A673 (cell line): ENCODE data around the gene ZNF205. TPM values are rescaled to one million over a fixed set of nuclear protein-coding genes. Genes with fewer than 3 reads are reported as not detected.
"Not testable (repeated sequence)": the region's sequence is repeated elsewhere in the genome, so short reads cannot be mapped to it uniquely, and the experiment has no call there.

Source experiments
- BruUV-seq: library from RNA; stranded (reverse); fragments of 400-500 nt; replicated peaks from 2 replicates; lab custom pipeline; 2021; lab: Mats Ljungman, UMichigan
- CTCF ChIA-PET: fragments of 300-600 bp; sonication (Branson Sonifier 250); formaldehyde crosslinking; loops from one replicate; lab custom pipeline; 2022; ENCODE audit warnings: antibody characterized with exemption; lab: Charles Lee
- POLR2A ChIA-PET: fragments of 300-600 bp; sonication (Branson Sonifier 250); formaldehyde crosslinking; loops from one replicate; lab custom pipeline; 2022; ENCODE audit warnings: antibody characterized with exemption; ENCODE audit not compliant: low non-redundant PET; lab: Charles Lee
- DNase-seq: peaks from one replicate; pipeline ENCODE4 v3.0.0-alpha.2; 2015; ENCODE audit warnings: low spot score
- H3K27ac ChIP-seq: fragments of 200-600 bp; sonication (generic); 2 replicates; pipeline ENCODE4 v1.5.1; 2016; ENCODE audit warnings: mixed run types, low read depth, mild to moderate bottlenecking, mixed read lengths, antibody characterized with exemption, low read length; ENCODE audit not compliant: poor library complexity, severe bottlenecking
- H3K27me3 ChIP-seq: fragments of 200-600 bp; sonication (generic); replicated peaks from 2 replicates; pipeline ENCODE4 v1.6.1; 2017; ENCODE audit warnings: mixed run types, low read depth, mild to moderate bottlenecking, mixed read lengths, antibody characterized with exemption, low read length; ENCODE audit not compliant: insufficient read depth, poor library complexity
- H3K36me3 ChIP-seq: fragments of 200-600 bp; sonication (generic); 2 replicates; pipeline ENCODE4 v1.6.1; 2016; ENCODE audit warnings: mixed run types, mild to moderate bottlenecking, mixed read lengths, antibody characterized with exemption, low read length; ENCODE audit not compliant: insufficient read depth, poor library complexity, severe bottlenecking
- H3K4me1 ChIP-seq: fragments of 200-600 bp; sonication (generic); 2 replicates; pipeline ENCODE4 v1.6.1; 2017; ENCODE audit warnings: mixed run types, mild to moderate bottlenecking, mixed read lengths, antibody characterized with exemption, low read length; ENCODE audit not compliant: insufficient read depth, poor library complexity, severe bottlenecking
- H3K4me3 ChIP-seq: fragments of 200-600 bp; sonication (generic); 2 replicates; pipeline ENCODE4 v1.5.1; 2016; ENCODE audit warnings: low read depth, mixed run types, mild to moderate bottlenecking, mixed read lengths, low read length; ENCODE audit not compliant: poor library complexity, severe bottlenecking
- H3K9me3 ChIP-seq: fragments of 200-600 bp; sonication (generic); 2 replicates; pipeline ENCODE4 v1.6.1; 2016; ENCODE audit warnings: mixed run types, low read depth, mild to moderate bottlenecking, mixed read lengths, antibody characterized with exemption, low read length; ENCODE audit not compliant: poor library complexity, severe bottlenecking
- EZH2 ChIP-seq: fragments of 200-600 bp; sonication (generic); IDR thresholded peaks from 2 replicates; pipeline ENCODE4 v1.6.1; 2017; ENCODE audit warnings: borderline replicate concordance, low read depth, mild to moderate bottlenecking, mixed read lengths, antibody characterized with exemption, low read length; ENCODE audit not compliant: poor library complexity, severe bottlenecking
- intact Hi-C: fragments of 100-400 bp; cut with micrococcal nuclease; formaldehyde crosslinking; loops from one replicate; pipeline ENCODE4 v1.10.0; 2022; ENCODE audit not compliant: unreplicated experiment
- total RNA-seq: library from RNA; stranded (reverse); gene quantifications from 2 replicates; pipeline ENCODE4 v1.2.3, GENCODE V29; 2021
- TF ChIP-seq, protein P1 (sequence below): fragments of 300-800, 200-600 bp; sonication (generic); conservative IDR thresholded peaks from 2 replicates; pipeline ENCODE4 v1.5.1; 2017; ENCODE audit warnings: low read depth, mild to moderate bottlenecking, antibody characterized with exemption, low read length, moderate library complexity, mixed read lengths

The ZNF205 gene
- total RNA-seq, 1 experiment from 2014 or later: 19.0 TPM

GRCh38 chr16:3166505-3166886 lies 54.1 kb downstream of the ZNF205 start:
- Histone ChIP-seq H3K27me3 (peaks cover 26% of the 10 kb centered on the region), H3K36me3 (no peaks in the 10 kb centered on the region), H3K4me3 (no peak overlapping the region), H3K27ac (no peak overlapping the region), H3K4me1 (peaks cover 4% of the 10 kb centered on the region), H3K9me3 (no peaks in the 10 kb centered on the region)
- TF ChIP-seq, protein P1, sequence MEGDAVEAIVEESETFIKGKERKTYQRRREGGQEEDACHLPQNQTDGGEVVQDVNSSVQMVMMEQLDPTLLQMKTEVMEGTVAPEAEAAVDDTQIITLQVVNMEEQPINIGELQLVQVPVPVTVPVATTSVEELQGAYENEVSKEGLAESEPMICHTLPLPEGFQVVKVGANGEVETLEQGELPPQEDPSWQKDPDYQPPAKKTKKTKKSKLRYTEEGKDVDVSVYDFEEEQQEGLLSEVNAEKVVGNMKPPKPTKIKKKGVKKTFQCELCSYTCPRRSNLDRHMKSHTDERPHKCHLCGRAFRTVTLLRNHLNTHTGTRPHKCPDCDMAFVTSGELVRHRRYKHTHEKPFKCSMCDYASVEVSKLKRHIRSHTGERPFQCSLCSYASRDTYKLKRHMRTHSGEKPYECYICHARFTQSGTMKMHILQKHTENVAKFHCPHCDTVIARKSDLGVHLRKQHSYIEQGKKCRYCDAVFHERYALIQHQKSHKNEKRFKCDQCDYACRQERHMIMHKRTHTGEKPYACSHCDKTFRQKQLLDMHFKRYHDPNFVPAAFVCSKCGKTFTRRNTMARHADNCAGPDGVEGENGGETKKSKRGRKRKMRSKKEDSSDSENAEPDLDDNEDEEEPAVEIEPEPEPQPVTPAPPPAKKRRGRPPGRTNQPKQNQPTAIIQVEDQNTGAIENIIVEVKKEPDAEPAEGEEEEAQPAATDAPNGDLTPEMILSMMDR: no peak
- no peak for TF ChIP-seq EZH2
- BruUV-seq: no TSS peak
- intact Hi-C loops: no loop called here
- POLR2A ChIA-PET: no interaction called here
- CTCF ChIA-PET: interaction anchor here (0.6 kb wide), 2 partner anchors 37 to 82 kb away, joined by 3 read pairs; no protein-coding TSS in a partner anchor
- DNase-seq: no peak

GRCh38 chr16:3168729-3169128 lies 56.3 kb downstream of the ZNF205 start:
- DNase-seq, POLR2A ChIA-PET, H3K36me3 ChIP-seq, intact Hi-C loops, H3K27ac ChIP-seq, H3K9me3 ChIP-seq, H3K4me3 ChIP-seq, BruUV-seq, H3K4me1 ChIP-seq: not testable (repeated sequence)
- H3K27me3 ChIP-seq: peaks cover 28% of the 10 kb centered on the region
- CTCF ChIA-PET: interaction anchor here (0.6 kb wide), 1 partner anchor 46 kb away, joined by 3 read pairs; no protein-coding TSS in a partner anchor

Other genes starting within 250 kb of the ZNF205 start
- gene FLYWCH2, start 229.4 kb upstream of the ZNF205 start, total RNA-seq: 23.9 and 28.5 TPM in 2 replicates
- gene FLYWCH1, start 200.7 kb upstream of the ZNF205 start, total RNA-seq: 46.8 and 47.0 TPM in 2 replicates
- gene KREMEN2, start 148.3 kb upstream of the ZNF205 start, total RNA-seq: 0.49 and 1.6 TPM in 2 replicates
- 46.5 and 49.7 TPM in 2 replicates for gene PAQR4, start 143.2 kb upstream of the ZNF205 start, total RNA-seq
- gene PKMYT1, start 132.1 kb upstream of the ZNF205 start, total RNA-seq: 120 and 128 TPM in 2 replicates
- not detected in 2 replicates for gene CLDN9, start 99.7 kb upstream of the ZNF205 start, total RNA-seq
- gene CLDN6, start 94.4 kb upstream of the ZNF205 start, total RNA-seq: 0.21 and 0.31 TPM in 2 replicates
- gene TNFRSF12A, start 92.2 kb upstream of the ZNF205 start, total RNA-seq: 23.7 and 39.5 TPM in 2 replicates
- gene HCFC1R1, start 88.6 kb upstream of the ZNF205 start, total RNA-seq: 46.6 and 51.4 TPM in 2 replicates
- 52.5 and 59.3 TPM in 2 replicates for gene THOC6, start 88.6 kb upstream of the ZNF205 start, total RNA-seq
- not detected in 2 replicates for gene BICDL2, start 75.6 kb upstream of the ZNF205 start, total RNA-seq
- gene MMP25, start 66.0 kb upstream of the ZNF205 start, total RNA-seq: 0.80 and 1.3 TPM in 2 replicates
- 4.5 and 7.7 TPM in 2 replicates for gene IL32, start 46.9 kb upstream of the ZNF205 start, total RNA-seq
- not detected in 2 replicates for gene ZSCAN10, start 13.3 kb upstream of the ZNF205 start, total RNA-seq
- 16.0 and 16.1 TPM in 2 replicates for gene ZNF213, start 22.4 kb downstream of the ZNF205 start, total RNA-seq
- not detected in 2 replicates for gene OR1F1, start 75.6 kb downstream of the ZNF205 start, total RNA-seq
- 10.8 and 13.0 TPM in 2 replicates for gene ZNF200, start 122.6 kb downstream of the ZNF205 start, total RNA-seq
- gene MEFV, start 144.0 kb downstream of the ZNF205 start, total RNA-seq: not detected in 2 replicates
- gene ZNF263, start 170.9 kb downstream of the ZNF205 start, total RNA-seq: 30.0 and 34.8 TPM in 2 replicates
- gene TIGD7, start 192.8 kb downstream of the ZNF205 start, total RNA-seq: 5.7 and 7.9 TPM in 2 replicates
- 40.9 and 44.5 TPM in 2 replicates for gene ZNF75A, start 192.9 kb downstream of the ZNF205 start, total RNA-seq
- gene OR2C1, start 243.3 kb downstream of the ZNF205 start, total RNA-seq: not detected in 2 replicates